GM18511 (cell line): ENCODE data around the gene ZCCHC17.

Experiments
- ATAC-seq: cut with Tn5 transposase; IDR thresholded peaks from one replicate; pipeline ENCODE4 v1.9.1; 2021; ENCODE audit warnings: mild to moderate bottlenecking, moderate library complexity; ENCODE audit not compliant: unreplicated experiment

Gene ZCCHC17

DNA sequence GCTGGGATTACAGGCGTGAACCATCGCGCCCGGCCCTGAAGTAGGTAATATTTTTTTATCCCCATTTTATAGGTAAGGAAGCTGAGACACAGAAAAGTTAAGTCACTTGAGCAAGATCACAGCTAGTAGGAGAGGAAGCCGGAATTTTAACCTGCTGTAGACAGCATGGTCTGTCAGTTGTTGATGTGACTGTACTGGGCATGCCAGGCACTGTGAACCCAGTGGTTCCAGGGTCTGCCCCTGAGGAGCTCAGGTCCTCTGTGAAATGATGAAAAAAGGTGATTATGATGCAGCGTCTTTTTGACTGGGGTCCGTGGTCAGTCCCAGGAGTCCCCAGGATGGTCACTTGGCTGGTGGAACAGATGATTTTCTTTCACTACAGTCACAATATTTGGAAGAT, 92.8 kb downstream of the ZCCHC17 start:
- ATAC-seq, result no peak

DNA sequence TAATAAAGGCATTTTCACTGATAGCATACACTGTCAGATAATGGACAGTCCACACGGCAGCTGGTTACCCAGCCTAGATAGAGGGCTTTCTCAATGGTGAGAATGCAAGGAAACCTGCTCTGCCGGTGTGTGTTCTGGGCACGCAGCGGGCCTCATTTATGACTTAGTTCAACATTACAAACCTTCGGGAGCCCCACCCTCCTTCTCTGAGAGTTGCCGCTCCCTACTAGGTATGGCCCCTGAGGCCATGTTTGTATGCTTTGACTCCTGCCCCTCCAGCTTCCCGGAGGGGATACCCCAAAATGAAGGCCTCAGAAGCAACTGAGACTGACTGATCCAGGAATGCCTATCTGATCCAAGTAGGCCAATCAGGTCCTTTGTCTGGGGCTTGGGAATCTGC, 93.2 kb downstream of the ZCCHC17 start:
- no peak for ATAC-seq

- ATAC-seq, result no peak
These were observed 96.6 kb downstream of the ZCCHC17 start for GRCh38 chr1:31393463-31393862.

- peak; percentile 70 for ATAC-seq
These were observed 97.9 kb downstream of the ZCCHC17 start for GRCh38 chr1:31394584-31395193.

DNA sequence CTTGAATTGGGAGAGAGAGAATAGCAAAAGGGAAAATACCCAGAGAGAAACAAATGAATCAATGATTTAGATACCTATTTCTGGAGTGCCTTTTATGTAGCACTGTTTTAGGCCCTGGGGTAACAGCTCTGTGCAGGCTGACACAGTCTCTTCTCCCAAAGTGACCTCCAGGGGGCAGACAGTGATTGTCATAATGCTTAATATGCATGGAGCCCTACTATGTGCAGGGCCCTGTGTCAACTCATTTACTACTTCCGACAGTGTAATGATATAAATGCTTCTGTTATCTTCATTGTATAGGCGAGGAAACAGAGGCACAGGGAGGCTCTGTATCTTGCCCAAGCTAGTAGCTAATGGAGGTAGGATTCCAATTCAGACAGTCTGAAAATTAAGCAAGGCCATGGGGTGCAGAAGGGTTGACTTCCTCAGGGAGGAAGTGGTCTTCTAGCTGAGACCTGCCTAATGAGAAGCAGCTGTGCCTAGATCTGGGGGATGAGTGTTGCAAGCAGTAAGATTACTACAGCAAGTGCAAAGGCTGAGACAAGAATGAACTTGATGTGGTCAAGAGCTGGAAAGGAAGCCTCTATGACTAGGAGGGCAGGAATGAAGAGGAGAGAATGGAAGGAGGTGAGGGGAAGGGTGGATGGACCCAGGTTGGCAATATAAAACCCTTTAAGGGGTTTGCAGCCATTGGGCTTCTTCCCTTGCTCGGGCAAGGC, 100.0 kb downstream of the ZCCHC17 start:
- ATAC-seq, result no peak

DNA sequence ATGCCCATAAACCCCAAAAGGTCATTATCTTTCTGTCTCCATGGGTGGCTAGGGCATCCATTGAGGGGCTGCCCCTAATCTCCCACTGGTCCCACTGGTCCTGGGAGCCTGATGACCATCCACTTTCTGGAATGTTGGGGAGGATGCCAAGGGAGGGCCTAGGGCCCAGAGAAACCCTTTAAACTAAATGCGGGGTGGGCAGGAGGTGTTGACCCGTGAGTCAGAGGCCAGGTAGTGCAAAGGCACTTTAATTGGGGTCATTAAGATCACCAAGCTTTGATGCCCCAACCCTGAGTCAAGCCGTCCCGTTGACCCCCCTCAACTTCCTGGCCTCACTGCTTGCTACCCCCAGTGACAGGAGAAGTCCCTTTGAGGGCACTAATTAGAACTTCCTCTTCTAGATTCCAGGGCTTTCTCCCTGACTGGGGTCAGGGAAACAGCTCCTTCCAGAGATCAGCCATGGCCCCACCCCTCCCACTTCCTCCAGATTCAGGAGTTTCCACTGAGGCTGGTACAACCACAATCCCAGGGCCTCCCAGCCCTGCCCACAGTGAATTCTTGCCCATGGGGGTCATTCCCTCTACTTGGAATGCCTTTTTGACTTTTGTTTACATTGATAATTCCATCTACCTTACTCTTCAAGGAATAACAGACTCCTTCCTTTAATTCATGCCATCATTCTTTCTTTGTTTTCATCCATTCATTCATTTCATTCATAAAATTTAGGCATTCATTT, 100.7 kb downstream of the ZCCHC17 start:
- no peak for ATAC-seq

- ATAC-seq, result no peak
These were observed 101.4 kb downstream of the ZCCHC17 start for GRCh38 chr1:31398246-31398645.

DNA sequence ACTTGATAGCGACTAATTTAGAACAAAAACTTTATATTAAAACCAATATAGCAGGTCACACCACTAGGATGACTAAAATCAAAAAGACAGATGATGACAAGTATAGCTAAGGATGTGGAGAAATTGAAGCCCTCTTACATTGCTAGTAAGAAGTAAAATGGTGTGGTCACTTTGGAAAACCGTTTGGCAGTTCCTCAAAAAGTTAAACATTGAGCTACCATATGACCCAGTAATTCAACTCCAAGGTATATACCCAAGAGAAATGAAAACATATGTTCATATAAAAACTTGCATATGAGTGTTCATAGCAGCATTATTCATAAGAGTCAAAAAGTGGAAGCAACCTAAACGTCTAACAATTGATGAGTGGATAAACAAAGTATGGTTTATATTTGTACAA, 103.1 kb downstream of the ZCCHC17 start:
- no peak for ATAC-seq

- ATAC-seq, result no peak
These were observed 103.6 kb downstream of the ZCCHC17 start for GRCh38 chr1:31400393-31400792.

- ATAC-seq, result no peak
These were observed 104.4 kb downstream of the ZCCHC17 start for GRCh38 chr1:31401241-31401640.

GRCh38 chr1:31405578-31406245, 108.9 kb downstream of the ZCCHC17 start:
- ATAC-seq, result no peak

DNA sequence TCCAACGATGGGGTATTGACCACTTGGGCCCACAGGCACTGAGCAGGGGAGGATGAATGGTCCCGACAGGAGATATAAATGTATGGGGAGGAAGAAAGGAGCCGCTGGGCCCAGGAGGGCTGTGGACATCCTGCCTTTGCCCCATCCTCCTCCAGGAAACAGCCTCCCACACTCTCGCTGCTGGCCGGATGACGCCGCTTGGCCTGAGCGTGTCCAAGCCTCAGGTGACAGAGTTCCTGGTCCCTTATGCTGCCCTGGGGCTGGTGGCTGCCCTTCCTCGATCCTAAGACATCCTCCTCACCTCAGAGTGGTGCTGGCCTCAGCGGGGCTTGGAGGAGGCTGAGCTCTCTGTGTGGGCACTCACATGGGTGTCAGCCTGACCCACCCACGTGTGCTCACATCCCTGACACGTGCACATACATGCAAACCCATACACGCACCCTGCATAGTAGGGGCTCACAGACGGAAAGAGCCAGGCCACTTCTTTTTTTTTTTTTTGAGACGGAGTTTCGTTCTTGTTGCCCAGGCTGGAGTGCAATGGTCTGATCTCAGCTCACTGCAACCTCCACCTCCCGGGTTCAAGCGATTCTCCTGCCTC, 110.3 kb downstream of the ZCCHC17 start:
- no peak for ATAC-seq

DNA sequence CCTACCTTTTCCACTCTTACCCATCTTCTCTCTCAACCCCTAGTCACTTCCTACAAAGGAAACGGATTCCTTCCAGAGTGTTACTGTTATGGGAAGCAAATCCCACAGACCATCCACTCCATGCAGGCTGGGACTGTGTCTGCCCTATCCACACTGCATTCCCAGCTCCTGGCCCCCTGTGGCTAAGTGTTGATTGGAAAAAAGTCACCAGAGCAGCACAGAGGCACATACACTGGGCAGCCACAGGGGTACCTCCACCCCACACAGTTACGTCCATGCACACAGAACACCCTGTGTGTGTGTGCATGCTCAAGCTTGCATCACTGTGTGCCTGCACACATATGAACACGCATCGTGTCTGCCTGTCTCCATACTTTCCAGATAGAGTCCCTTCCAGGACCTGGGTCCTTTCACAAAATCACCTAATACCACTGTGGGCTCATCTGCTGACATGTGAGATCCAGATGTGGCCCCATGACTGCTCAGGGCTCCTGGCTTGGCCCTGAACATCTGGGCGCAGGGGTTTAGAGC, 112.0 kb downstream of the ZCCHC17 start:
- no peak for ATAC-seq

GRCh38 chr1:31409946-31410858, 113.4 kb downstream of the ZCCHC17 start:
- ATAC-seq, result no peak

GRCh38 chr1:31410871-31411270, 114.0 kb downstream of the ZCCHC17 start:
- no peak for ATAC-seq

DNA sequence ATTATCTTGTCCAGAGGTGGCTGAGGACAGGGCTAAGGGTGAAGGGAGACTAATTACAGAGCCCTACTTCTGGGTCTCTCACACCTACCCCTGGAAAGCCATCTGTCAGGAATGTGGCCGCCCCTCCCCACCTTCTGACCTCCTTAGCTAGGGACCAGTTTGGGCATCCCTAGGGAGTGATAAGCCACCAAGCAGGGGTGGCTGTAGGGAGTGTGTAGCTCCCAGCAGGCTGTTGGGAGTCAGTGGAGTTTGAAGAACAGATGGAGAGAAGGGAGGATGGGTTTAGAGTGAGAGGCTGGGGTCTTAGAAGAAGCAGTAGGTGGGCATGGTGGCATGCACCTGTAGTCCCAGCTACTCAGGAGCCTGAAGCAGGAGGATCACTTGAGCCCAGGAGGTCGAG, 115.4 kb downstream of the ZCCHC17 start:
- ATAC-seq, result no peak

- ATAC-seq, result peak; percentile 50
These were observed 116.0 kb downstream of the ZCCHC17 start, which contains the start of gene SERINC2 for GRCh38 chr1:31412732-31413404. SERINC2 (plus strand) TSS chr1:31413213; CDS start chr1:31413266, 53 bp downstream.

- ATAC-seq, result no peak
These were observed 116.7 kb downstream of the ZCCHC17 start for GRCh38 chr1:31413405-31414001.
